GM21390 (cell line): Measurements from ENCODE around the gene ROMO1.
"Not testable (repeated sequence)": the region's sequence is repeated elsewhere in the genome, so short reads cannot be mapped to it uniquely, and the experiment has no call there.

Experiments used
- ATAC-seq: cut with Tn5 transposase; IDR thresholded peaks from one replicate; pipeline ENCODE4 v1.9.1; 2021; ENCODE audit not compliant: unreplicated experiment

The ROMO1 gene

DNA sequence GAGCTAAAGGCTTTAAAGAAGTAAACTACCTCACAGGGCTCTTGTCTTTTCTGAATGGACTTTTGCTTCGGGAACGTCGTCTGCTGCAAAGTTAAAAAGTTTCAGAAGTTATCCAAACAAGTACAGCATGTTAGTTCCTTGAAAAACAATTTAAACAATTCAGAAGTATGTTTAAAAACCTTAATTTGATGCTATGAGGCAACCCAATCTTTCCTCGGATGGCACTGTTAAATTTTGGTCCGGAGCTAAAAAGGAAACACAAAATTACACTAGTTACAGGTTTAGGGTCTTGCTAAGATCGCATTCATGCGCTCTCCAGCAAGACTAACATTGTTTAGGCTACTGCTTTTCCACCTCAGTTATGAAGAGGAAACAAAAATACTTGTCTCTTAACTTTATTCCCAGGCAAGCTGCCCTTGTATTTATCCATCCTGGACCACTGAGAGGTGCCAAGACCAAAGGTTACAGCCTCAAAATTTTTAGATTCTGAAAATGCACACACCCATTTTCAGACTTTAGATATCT, 30.1 kb downstream of the ROMO1 start:
- ATAC-seq, result no peak

DNA sequence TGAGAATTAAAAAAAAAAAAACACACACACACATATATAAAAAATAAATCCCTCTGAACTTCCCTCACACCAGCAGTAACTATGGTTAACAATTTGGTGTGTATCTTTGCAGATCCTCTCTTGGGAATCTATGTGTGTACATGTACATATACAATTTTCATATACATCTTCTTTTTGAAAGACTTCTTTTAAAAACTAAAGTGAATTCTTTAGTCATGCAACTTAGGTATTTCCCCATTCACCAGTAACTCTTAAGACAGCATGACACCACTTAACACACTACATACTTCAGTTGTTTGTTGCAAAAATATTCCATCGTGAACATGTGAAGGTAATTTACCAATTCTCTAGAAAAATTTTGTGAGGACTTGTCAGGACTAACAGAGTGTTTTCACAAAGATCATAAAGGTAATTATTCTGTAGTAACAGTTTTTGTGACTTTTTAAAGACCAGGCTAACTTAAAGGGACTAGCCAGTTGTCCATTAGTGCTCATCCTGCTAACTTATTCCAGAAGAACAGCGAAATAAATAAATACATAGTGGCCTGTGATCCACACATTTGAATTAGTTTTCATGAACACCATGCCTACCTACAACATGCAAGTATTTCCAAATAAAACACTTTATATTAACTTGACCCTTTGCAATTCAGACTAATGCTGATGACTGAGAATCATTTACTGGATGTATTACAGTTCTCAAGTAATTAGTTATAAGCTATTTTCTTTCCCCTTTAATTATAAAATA, 30.8 kb downstream of the ROMO1 start:
- no peak for ATAC-seq

DNA sequence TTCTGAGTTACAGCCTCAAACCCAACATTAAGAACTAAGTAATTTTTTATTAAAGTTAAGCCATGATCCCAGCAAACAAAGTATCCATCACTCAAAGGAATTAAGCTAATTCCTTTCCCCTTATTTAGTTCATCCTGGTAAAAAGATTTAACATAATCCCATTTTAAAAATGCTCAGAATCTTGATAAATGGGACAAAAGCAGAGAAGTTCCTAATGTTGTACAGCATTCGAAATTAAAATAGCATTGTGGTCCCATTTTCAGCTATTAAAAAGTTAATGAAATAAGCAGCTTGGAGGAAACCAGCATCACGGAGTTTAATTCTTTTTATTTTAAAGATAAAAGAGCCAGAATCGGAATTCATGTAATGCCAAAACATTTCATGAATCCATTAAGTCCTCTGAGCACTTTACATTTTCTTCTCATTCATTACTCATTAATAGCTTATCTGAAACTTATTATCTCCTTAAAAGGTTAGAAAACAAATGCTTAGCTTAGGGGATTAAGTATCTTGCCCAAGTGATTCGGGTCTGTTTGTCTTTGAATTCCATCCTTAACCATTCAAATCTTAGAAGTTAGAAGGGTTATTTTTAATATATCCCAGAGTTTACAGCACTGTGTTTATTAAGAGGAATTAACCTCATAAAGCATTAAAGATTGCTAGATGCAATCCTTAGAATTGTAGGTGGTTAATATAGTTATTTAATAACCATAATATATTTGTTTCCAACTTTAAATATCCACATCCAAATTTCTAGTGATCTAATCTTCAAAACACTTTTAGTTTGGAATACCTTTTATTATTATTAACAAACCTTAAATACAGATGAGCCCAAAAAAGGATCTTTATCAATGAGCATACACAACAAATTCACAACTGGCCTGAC, 31.6 kb downstream of the ROMO1 start:
- ATAC-seq, result no peak

DNA sequence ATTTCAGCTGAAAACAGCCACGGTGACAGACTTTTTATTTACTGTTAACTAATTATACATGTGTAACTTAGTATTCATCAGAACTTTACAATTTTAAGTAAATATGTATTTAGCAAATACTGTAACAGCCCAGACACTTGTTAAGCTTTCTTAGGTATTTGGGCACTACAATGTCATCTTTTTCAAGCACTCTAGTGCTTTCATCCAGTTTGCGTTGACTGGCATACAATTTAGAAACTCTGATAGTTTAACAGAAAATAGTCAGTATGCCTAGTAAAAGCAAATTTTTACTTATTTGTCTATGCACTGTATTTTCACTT, 32.2 kb downstream of the ROMO1 start:
- ATAC-seq, result no peak

DNA sequence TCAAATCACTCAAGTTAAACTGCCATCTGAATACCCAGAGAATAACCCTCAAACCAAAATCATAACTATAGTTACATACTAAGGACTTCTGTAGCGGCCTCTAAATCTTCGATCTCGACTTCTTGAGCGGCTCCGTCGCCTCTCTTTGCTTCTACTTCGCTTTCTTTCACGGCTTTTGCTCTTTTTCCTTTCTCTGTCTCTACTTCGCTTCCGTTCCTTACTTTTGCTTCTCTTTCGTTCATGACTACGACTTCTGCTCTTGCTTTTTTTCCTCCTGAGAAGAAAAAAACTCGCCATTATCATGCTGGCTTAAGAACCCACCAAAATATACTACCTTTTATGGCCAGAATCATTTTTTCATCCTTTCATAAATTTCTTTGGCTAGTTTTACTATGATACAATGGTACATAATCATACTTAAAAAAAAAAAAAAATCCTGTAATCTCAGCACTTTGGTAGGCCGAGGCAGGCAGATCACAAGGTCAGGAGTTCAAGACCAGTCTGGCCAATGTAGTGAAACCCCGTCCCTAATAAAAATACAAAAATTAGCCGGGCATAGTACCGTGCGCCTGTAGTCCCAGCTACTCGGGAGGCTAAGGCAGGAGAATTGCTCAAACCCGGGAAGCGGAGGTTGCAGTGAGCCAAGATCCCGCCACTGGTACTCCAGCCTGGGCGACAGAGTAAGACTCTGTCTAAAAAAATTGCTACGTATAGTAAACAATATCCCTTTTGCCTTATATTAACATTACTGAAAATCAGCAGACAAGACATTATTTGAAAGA, 32.8 kb downstream of the ROMO1 start:
- ATAC-seq, result no peak

DNA sequence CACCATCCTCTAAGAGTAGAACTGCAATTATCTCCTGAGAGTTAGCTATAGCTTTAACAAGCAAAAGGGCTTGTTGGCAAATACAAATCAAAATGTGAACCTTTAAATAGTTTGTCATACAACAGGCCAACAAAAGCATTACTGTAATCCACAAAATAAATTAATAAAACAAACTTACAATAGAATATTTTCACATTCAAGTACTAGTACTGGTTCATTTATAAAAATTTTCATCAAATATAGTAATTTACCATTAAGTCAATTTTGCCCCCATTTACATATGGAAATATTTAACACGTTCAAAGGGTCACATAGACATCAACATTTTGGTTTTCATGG, 33.4 kb downstream of the ROMO1 start:
- no peak for ATAC-seq

DNA sequence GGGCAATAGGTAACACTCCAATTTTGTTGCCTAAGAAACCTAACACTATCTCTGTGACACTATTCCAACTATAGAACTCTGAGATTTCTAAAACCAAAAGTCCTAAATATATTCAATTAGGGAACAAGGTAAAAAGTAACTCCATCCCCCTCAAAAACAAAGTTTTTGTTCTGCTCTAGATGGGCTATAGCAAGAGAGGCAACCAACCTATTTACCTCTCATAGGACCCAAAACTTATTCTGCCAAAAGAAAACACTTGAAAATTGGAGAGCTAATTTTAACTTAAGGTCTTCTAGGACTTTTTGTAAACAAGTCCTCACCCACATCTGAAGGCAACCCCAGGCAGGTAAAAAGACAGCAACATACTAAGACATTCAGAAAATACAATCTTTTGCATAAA, 35.2 kb downstream of the ROMO1 start:
- no peak for ATAC-seq

DNA sequence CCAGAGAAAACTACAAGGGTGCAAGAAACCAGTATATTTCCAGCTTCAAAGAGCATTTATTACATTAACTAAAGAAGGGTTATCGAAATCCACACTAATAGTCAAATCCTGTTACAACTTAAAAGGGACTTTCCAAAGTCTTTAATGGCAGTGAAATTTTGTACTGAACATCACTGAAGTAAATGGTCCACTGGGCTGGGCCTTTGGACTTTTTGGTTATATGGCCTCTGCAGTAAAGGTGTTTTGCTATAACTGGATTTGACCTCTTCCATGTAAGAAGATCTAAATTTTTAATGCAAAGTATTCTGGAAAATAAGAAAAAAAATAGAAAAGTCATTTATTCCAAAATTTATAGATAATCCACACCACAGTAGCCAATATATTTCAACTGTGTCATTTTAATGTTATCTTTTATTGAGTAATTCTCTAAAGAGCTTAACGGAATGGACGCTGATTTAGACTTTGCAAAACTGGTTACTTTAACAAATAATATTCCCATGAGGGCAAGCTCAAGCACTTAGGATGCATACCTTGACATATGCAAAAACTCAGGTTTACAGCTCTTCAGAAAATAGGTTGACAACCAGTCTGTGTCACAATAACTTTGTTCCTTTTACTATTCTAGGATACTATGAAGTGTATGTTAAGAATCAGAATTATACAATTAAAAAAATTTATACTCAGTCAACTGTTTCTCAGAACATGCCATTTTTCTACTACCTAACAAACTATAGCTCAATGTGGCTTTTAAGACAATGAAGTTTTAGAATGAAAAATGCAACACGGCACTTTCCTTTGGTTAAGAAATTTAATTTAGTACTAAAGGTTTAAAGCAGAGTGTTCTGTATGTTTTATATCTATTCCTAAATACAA, 35.8 kb downstream of the ROMO1 start:
- ATAC-seq, result no peak

DNA sequence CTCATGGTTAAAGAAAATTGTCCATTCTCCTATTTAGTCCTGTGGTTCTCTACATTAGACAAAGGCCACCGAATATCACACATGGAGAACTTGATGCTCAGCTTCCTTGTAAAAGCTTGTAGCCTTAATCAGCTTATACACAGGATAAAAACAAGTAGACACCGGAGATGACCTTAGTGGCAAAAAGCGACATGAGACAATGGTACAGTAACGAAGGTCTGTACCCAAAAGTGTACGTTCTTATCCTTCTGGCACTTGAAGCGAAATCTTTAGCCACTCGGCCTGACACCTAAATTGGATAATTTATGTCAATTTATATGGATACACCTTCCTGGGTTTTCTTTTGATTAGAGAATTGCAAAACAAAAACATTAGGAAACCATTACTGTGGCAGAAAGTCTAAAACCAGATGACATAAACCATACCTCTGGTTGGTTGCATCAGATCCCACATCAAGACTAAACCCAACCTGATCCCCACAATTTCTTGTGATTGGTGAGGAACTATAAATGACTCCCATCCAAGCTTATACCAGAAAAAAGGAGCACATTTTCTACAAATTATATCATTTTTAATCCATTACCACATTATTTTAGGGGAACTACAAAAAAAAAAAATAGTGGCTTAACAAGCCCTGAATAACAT, 36.7 kb downstream of the ROMO1 start:
- no peak for ATAC-seq

DNA sequence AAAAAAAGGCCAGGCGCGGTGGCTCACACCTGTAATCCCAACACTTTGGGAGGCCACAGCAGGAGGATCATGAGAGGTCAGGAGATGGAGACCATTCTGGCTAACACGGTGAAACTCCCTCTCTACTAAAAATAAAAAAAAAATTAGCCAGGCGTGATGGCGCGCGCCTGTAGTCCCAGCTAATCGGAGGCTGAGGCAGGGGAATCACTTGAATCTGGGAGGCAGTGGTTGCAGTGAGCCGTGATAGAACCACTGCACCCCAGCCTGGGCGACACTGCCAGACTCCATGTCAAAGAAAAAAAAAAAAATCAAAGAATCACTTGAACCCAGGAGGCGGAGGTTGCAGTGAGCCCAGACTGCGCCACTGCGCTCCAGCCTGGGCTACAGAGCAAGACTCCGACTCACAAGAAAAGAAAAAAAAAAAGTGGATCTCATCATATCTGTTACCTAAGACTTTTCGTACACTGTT, 38.7 kb downstream of the ROMO1 start:
- no peak for ATAC-seq

DNA sequence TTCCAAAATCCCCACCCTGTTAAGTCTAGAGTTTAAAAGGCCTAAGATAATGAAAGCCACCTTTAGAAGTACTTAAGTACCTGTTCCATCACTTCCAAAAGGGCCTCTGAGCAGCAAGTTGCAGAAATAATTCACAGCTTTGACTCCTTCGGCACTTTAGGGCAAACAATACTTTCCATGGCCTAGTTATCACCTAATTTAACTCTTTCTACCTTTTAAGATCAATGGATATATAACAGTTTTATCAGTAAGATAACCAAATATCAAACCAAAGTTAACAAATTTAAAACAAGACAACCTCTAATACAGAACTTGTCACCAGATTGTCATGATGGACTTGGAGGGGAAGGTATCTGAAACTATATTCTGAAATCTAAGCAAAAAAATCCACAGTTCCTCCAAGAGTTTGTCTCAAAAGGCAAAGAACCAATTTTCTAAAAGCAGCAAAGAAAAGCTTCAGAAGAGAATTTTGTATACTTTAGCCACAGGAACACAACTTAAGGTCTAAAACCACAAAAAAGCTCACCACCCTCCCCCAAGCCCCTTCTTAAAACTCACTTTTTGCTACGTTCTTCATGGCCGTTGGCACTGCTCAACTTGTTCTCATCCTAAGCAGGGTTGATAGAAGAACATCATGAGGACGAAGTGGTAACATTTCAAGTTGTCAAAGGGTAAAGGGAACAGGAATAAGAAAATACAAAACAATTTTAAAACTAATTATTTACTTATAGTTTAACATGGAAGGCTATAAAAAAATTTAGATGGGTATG, 39.4 kb downstream of the ROMO1 start:
- no peak for ATAC-seq

DNA sequence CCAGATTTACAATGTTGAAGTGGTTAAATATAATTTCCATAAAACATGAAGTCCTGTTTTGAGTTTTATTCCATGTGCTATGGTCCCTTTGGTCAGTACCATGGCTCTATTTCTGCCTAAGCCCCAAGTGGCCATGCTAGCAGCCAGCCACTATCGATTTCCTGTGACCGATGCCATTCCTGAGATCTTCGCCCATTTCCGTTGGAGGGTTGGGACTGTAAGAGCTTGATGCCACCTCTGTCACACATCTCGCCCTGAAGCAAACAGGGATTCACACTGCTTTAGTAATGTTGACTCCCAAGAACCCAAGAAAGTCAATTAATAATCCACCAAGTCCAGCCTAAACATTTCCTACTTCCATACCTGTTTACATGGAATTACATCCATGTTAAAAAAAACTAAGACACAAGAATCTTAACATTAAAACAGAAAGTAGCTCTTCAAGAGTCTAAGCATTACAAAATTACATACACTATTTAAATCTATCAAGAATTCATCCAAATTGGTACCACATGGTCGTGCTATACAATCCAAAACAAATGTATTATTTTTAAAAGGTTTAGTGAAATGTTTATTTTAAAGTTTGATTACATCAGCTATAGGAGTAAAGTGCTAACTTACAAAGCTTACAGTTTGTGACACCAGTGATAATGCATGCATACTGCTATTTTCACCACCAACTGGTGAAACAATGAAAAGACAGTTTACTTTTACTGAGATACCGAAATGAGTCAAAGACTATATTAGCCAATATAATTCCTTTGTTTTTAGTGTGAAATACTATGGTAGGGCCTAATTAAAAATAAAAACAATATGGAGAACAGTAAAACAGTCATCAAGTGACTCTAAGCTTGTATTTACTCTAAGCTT, 40.3 kb downstream of the ROMO1 start:
- ATAC-seq, result no peak

DNA sequence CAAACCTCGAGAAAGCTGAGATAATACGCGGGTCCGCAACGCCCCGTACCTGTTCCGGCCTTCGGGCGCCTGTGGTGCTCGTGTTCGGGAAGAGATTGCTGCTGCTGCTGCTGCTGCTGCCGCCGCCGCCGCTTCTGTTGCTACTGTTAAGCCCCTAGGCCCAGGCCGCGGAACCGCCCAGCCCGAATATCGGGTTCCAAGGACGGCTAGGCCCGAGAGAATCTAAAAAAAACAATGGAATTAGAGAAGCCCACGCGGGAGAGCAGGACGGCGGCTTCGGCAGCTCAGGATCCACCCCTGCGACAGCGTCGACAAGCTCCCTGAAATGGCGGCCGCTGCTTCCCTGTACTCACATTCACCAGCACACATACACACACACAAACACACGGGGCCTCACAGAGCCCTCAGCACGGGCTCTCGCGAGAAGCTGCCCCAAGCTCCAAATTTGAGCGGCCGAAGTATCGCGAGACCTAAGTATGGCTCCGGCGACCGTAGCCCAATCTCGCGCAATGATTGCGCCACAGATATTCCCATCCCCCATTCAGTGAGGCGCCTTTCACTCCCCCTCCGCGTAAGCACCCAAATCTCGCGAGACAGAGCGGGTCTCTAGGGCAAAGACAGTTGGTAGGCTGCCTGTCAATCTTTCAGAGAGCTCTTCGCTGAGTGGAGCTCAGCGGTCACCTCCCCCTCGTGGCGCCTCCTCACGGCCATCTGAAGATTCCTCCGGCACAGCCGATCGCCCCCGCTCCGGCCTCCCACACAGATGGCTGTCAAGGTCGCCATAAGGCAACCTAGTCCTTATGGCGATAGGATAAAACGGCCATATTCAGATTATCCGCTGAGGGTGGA, 42.9 kb downstream of the ROMO1 start, which contains the start of gene RBM39:
Gene RBM39, minus strand, starts transcription at position 369 of the 849 bp plus-strand sequence. CDS start 1,386 bp downstream, outside the sequence.
- peak; percentile 87 for ATAC-seq

DNA sequence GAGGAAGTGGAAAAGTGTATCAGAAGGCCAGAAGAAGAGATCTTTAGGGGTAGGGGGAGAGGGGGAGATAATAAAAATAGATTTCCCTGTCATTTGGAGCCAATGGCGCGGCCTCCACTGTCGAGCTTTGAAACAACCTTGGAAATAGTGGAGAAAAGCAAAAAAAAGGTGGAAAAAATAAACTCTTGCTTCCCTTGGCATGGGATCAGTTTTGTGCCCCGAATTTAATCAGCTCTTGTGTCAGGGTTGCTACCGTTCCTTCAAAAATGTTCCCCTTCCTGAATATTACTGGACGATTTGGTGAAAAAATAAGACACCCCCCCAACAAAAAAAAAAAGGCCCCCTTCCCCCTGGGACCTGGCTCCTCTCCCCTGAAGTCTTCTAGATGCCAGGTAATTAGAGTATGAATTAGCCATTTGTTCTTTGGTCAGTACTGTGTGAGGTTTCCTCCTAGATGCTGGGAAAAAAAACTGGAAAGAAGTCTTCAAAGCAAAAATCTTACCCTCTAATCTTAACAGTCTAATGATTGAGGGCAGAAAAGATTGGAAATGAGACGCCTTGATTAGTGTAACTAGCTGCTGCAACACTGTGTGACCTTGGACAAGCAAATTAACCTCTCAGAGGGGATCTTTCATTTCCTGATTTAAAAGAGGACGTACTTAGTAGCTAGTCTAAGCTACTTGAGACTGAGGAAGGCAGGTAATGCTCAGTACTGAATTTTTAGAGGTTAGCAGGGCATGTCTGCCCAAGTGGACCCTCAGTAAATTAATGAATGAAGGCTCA, 43.7 kb downstream of the ROMO1 start:
- no peak for ATAC-seq

DNA sequence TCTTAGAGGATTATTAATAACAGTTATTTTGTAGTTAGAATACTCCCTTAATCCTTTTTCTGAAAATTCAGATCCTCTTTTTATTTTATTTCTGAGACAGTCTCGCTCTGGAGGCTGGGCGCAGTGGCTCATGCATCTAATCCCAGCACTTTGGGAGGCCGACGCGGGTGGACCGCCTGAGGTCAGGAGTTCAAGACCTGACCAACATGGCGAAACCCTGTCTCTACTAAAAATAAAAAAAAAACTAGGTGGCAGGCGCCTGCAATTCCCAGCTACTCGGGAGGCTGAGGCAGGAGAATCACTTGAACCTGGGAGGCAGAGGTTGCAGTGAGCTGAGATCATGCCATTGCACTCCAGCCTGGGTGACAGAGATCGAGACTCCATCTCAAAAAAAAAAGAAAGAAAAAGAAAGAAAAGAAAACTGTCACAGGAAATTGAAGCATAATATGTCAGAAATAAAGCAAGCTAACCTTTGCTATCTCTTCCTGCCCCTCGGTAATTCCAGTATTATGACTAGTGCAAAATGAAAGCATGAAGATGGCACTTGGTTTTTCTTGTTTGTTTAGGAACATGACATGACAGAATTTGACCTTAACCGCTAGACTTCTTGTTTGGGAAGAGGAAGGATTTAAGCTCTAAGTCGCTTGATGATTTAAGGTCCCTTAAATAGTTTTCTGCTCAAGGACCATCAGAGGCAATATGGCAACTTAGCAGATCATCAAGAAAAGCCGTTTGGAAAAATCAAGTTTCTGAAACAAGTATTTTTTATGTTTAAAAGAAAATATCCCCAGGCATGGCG, 44.7 kb downstream of the ROMO1 start:
- ATAC-seq, result no peak

DNA sequence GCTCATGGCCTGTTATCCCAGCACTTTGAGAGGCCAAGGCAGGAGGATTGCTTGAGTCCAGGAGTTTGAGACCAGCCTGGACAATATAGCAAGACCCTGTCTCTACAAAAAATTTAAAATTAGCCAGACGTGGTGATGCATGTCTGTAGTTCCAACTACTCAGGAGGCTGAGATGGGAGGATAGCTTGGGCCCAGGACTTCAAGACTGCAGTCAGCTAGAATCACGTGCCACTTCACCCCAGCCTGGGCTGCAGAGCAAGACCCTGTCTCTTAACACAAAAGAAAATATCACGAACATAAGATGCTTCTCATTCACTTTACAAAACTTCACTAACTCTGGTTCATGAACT, 45.3 kb downstream of the ROMO1 start:
- ATAC-seq, result not testable (repeated sequence)
